Osteoblast (primary cell): ENCODE data around the gene TIMM17A. TPM values are rescaled to one million over a fixed set of nuclear protein-coding genes. Genes with fewer than 3 reads are reported as not detected.

ENCODE experiments used
- DNase-seq: peaks from one replicate; pipeline ENCODE4 v3.0.0; 2011; ENCODE audit warnings: low spot score, mixed read lengths; ENCODE audit not compliant: insufficient read length; ENCODE audit errors: missing footprints
- H2AFZ ChIP-seq: 2 replicates; pipeline ENCODE4 v1.6.0; 2011; ENCODE audit warnings: mild to moderate bottlenecking, low read length
- H3K27ac ChIP-seq: 2 replicates; pipeline ENCODE4 v1.5.1; 2011; ENCODE audit warnings: mild to moderate bottlenecking, low read depth, low read length, moderate library complexity
- H3K27me3 ChIP-seq: 2 replicates; pipeline ENCODE4 v1.6.0; 2012; ENCODE audit warnings: mild to moderate bottlenecking, control low read depth, inconsistent platforms, low read length, moderate library complexity; ENCODE audit not compliant: insufficient read depth
- H3K36me3 ChIP-seq: 2 replicates; pipeline ENCODE4 v1.5.1; 2011; ENCODE audit warnings: mild to moderate bottlenecking, low read length, control low read depth, moderate library complexity; ENCODE audit not compliant: insufficient read depth
- H3K4me1 ChIP-seq: 2 replicates; pipeline ENCODE4 v1.5.1; 2011; ENCODE audit warnings: mild to moderate bottlenecking, low read length, control low read depth, moderate library complexity; ENCODE audit not compliant: insufficient read depth
- H3K4me2 ChIP-seq: 2 replicates; pipeline ENCODE4 v1.6.0; 2011; ENCODE audit warnings: mild to moderate bottlenecking, low read length; ENCODE audit not compliant: insufficient read depth
- H3K4me3 ChIP-seq: fragments of 200-600 bp; sonication (generic); 3 replicates; pipeline ENCODE4 v1.5.1; 2012; ENCODE audit warnings: mild to moderate bottlenecking, low read length, inconsistent platforms; ENCODE audit not compliant: insufficient read depth
- H3K79me2 ChIP-seq: 2 replicates; pipeline ENCODE4 v1.6.0; 2012; ENCODE audit warnings: mild to moderate bottlenecking, low read length, control low read depth, inconsistent platforms; ENCODE audit not compliant: insufficient read depth
- H3K9me3 ChIP-seq: 2 replicates; pipeline ENCODE4 v1.5.1; 2011; ENCODE audit warnings: low read depth, low read length, control low read depth
- H4K20me1 ChIP-seq: 2 replicates; pipeline ENCODE4 v1.6.0; 2012; ENCODE audit warnings: mild to moderate bottlenecking, low read length, control low read depth; ENCODE audit not compliant: insufficient read depth
- CTCF ChIP-seq: IDR thresholded peaks from 2 replicates; pipeline ENCODE4 v1.5.1; 2011; ENCODE audit warnings: mild to moderate bottlenecking, low read depth, low read length, moderate library complexity; ENCODE audit errors: extremely low read depth
- total RNA-seq: library from RNA; depleted of rRNA; stranded (reverse); fragments of >200 nt; gene quantifications from 2 replicates; pipeline ENCODE4 v1.2.3, GENCODE V29; 2012

TIMM17A gene
- total RNA-seq, 1 donor: 38.7 TPM

- Histone ChIP-seq H3K4me2 (no peak overlapping the region), H2AFZ (no peak overlapping the region), H3K4me1 (peaks cover 13% of the 10 kb centered on the region), H3K27me3 (no peaks in the 10 kb centered on the region), H3K27ac (no peak overlapping the region), H3K36me3 (peaks cover 14% of the 10 kb centered on the region), H3K9me3 (no peaks in the 10 kb centered on the region), H4K20me1 (peaks cover 26% of the 10 kb centered on the region), H3K4me3 (no peak overlapping the region), H3K79me2 (peaks cover 54% of the 10 kb centered on the region)
- no peak for DNase-seq
- no peak for TF ChIP-seq CTCF
Measured at GRCh38 chr1:201985355-201985754, 30.1 kb downstream of the TIMM17A start.

GRCh38 chr1:201988601-201989000 lies 33.3 kb downstream of the TIMM17A start:
- TF ChIP-seq CTCF: no peak
- Histone ChIP-seq H3K4me3 (no peak overlapping the region), H3K9me3 (no peaks in the 10 kb centered on the region), H3K79me2 (peaks cover 49% of the 10 kb centered on the region), H3K27ac (no peak overlapping the region), H3K36me3 (peaks cover 40% of the 10 kb centered on the region), H2AFZ (no peak overlapping the region), H3K4me1 (peaks cover 5% of the 10 kb centered on the region), H4K20me1 (peaks cover 22% of the 10 kb centered on the region), H3K4me2 (no peak overlapping the region), H3K27me3 (no peaks in the 10 kb centered on the region)
- DNase-seq: no peak

DNA sequence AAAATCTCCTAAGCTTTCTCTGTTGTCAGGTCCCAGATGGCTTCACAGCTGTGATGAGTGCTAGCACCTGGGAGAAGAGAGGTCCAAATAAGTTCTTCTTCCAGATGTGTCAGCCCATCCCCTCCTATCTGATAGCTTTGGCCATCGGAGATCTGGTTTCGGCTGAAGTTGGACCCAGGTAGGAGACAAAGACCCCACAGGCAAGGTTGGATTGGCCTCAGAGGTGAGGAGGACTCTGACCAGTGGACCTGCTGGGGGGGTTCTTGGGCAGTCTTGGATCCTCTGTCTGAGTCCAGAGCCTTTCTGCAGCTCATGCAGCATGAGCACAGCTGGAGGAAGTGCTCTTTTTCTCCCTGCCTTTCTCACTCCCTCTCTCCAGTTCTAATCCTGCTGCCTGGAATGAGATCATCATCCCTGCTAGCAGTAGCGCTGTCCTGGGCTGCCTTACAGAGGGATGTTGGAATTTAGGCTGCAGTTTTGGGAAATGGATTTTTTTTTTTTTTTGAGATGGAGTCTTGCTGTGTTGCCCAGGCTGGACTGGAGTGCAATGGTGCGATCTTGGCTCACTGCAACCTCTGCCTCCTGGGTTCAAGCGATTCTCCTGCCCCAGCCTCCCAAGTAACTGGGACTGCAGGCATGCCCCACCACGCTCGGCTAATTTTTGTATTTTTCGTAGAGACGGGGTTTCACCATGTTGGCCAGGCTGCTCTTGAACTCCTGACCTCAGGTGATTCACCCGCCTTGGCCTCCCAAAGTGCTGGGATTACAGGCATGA lies 34.2 kb downstream of the TIMM17A start:
- Histone ChIP-seq H3K4me3 (no peak overlapping the region), H4K20me1 (peaks cover 16% of the 10 kb centered on the region), H3K27me3 (no peaks in the 10 kb centered on the region), H3K79me2 (peaks cover 40% of the 10 kb centered on the region), H3K4me2 (no peak overlapping the region), H3K9me3 (no peaks in the 10 kb centered on the region), H3K4me1 (no peaks in the 10 kb centered on the region), H2AFZ (no peak overlapping the region), H3K36me3 (peaks cover 44% of the 10 kb centered on the region), H3K27ac (no peak overlapping the region)
- no peak for TF ChIP-seq CTCF
- DNase-seq: no peak

DNA sequence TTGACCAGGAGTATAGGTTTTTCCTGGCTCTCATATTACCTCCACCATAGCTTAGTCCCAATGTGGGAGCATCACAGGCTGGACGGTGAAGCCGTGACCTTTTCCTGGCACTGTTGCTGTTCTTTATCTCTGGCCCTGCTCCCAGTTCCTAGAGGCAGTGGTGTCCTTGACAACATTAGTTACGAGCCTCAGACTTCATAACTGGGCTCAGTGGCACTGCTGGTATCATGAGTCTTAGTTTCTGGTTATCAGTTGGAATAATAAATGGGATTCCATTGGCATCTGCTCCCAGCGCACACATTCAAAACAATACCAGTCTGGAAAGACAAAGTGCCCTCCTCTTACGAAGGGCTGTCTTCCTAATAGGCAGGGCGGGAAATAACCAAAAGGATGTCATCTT lies 35.1 kb downstream of the TIMM17A start:
- DNase-seq: no peak
- peaks cover 47% of the 10 kb centered on the region for H3K36me3 ChIP-seq
- no peak overlapping the region for H3K27ac ChIP-seq

More for the DNA sequence above, 35.1 kb downstream of the TIMM17A start:
- peaks cover 31% of the 10 kb centered on the region for H3K79me2 ChIP-seq
- H3K9me3 ChIP-seq: no peaks in the 10 kb centered on the region
- no peak overlapping the region for H2AFZ ChIP-seq
- H3K27me3 ChIP-seq: no peaks in the 10 kb centered on the region
- TF ChIP-seq CTCF: no peak
- H3K4me1 ChIP-seq: no peaks in the 10 kb centered on the region
- peaks cover 10% of the 10 kb centered on the region for H4K20me1 ChIP-seq
- no peak overlapping the region for H3K4me3 ChIP-seq
- H3K4me2 ChIP-seq: no peak overlapping the region
